K562 (cell line): ENCODE data around the gene TBC1D2B.

Source experiments
- ZFX ChIP-seq: sonication (generic); formaldehyde crosslinking; IDR thresholded peaks from 2 replicates; pipeline ENCODE4 v1.8.0; 2022; ENCODE audit warnings: mild to moderate bottlenecking, missing genetic modification reagents, moderate library complexity
- TF ChIP-seq, protein P1 (sequence below): fragments of 250-450 bp; sonication (Bioruptor Pico); IDR thresholded peaks from 2 replicates; pipeline ENCODE4 v1.4.0; 2020; ENCODE audit warnings: mild to moderate bottlenecking, moderate library complexity

DNA sequence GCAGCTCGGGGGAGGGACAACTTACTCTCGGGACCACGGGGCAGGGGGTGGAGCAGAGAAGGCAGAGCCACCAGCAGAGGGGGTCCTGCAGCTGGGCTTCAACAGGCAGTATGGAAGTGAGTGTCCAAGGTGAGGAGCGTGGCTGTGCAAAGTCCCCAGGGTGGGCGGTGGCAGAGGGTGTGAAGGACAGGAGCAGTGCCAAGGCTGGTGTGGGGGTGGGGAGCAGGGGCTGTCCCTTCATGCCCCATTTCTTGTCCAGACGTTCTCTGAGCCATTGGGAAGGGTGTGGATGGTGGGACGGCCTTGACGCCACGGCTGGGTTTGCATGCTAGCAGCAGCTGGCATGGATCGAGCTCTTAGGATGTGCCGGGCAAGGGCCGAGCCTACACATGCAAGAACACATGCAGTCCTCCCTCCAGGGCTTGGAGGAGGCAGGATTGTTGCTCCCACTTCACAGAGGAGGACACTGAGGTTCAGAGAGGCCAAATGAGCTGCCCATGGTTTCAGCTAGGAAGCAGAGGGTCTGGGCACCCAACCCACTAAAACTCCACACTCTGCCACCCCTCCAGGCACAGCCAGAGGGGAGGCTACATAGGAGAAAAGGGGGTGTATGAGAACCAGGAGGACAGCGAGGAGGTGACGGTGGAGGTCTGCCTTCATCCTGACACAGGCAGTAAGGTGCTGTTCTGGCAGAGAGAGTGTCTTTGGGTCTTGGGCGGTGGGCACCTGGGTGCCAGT, 93.6 kb downstream of the TBC1D2B start:
- no peak for TF ChIP-seq ZFX (CRISPR knock-in tag)
- TF ChIP-seq, protein P1, sequence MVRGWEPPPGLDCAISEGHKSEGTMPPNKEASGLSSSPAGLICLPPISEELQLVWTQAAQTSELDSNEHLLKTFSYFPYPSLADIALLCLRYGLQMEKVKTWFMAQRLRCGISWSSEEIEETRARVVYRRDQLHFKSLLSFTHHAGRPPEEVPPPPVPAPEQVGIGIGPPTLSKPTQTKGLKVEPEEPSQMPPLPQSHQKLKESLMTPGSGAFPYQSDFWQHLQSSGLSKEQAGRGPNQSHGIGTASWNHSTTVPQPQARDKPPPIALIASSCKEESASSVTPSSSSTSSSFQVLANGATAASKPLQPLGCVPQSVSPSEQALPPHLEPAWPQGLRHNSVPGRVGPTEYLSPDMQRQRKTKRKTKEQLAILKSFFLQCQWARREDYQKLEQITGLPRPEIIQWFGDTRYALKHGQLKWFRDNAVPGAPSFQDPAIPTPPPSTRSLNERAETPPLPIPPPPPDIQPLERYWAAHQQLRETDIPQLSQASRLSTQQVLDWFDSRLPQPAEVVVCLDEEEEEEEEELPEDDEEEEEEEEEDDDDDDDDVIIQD (CRISPR knock-in tag) = no peak
